K562 (cell line): Measurements from ENCODE around the gene CAMSAP2. TPM values are rescaled to one million over a fixed set of nuclear protein-coding genes. Genes with fewer than 3 reads are reported as not detected.

ENCODE experiments used
- ATAC-seq: fragments of 200-7000 bp; cut with Tn5 transposase; 3 replicates; pipeline ENCODE4 v1.9.1; 2020; ENCODE audit warnings: moderate library complexity
- BruUV-seq: library from RNA; stranded (reverse); fragments of 400-500 nt; replicated peaks from 2 replicates; lab custom pipeline; 2021; lab: Mats Ljungman, UMichigan
- CTCF ChIA-PET: fragments of 300-600 bp; formaldehyde crosslinking; extraction: SDS; loops from one replicate; lab custom pipeline; 2021; ENCODE audit warnings: low intra/inter-chr PET ratio; lab: Yijun Ruan, JAX
- POLR2A ChIA-PET: fragments of 300-600, 350-650 bp; sonication (Branson Sonifier 250); formaldehyde crosslinking; extraction: SDS; loops from one replicate; lab custom pipeline; 2021; ENCODE audit warnings: antibody characterized with exemption, inconsistent platforms; lab: Yijun Ruan, JAX
- DNase-seq, 4 experiments: peaks; one replicate each; pipeline versions ENCODE4 v3.0.0 to v3.0.0-alpha.2; 2011 to 2018; ENCODE audit warnings: low spot score in 3 of 4, mixed read lengths in 3 of 4; ENCODE audit errors: extremely low read depth in 1 of 4
- FAIRE-seq: peaks from 2 replicates; lab custom pipeline; 2011; peaks lifted over from hg19 to GRCh38; lab: Jason Lieb, UNC
- H2AFZ ChIP-seq: 2 replicates; pipeline ENCODE4 v1.6.0; 2011; ENCODE audit warnings: low read depth, low read length, control low read depth, inconsistent platforms
- H3K27ac ChIP-seq: fragments of 200-600 bp; 3 replicates; pipeline ENCODE4 v1.8.0; 2011; ENCODE audit warnings: low read depth, mild to moderate bottlenecking, control low read depth, inconsistent platforms, low read length, moderate library complexity, mixed read lengths; ENCODE audit errors: extremely low read depth
- H3K27me3 ChIP-seq, 2 experiments: fragments of 300-600 bp in 1 of 2; 2 replicates in 1 of 2; 3 replicates in 1 of 2; pipeline versions ENCODE4 v1.6.0 to v1.8.0; 2011; ENCODE audit warnings: inconsistent platforms in 2 of 2, low read length in 2 of 2, mild to moderate bottlenecking in 1 of 2, mixed read lengths in 1 of 2, moderate library complexity in 1 of 2; ENCODE audit not compliant: control insufficient read depth in 2 of 2, insufficient read depth in 2 of 2
- H3K36me3 ChIP-seq: fragments of 300-600 bp; 3 replicates; pipeline ENCODE4 v1.8.0; 2011; ENCODE audit warnings: mild to moderate bottlenecking, low read length, inconsistent platforms; ENCODE audit not compliant: control insufficient read depth, insufficient read depth
- H3K4me1 ChIP-seq, 2 experiments: fragments of 200-600 bp in 1 of 2; replicated peaks in 1 of 2; 2 replicates in 1 of 2; 3 replicates in 1 of 2; pipeline versions ENCODE4 v1.5.1 to v1.8.0; 2011; ENCODE audit warnings: inconsistent platforms in 2 of 2, low read length in 2 of 2, mild to moderate bottlenecking in 1 of 2, mixed read lengths in 1 of 2, moderate library complexity in 1 of 2; ENCODE audit not compliant: control insufficient read depth in 2 of 2, insufficient read depth in 2 of 2
- H3K4me2 ChIP-seq: 2 replicates; pipeline ENCODE4 v1.6.1; 2011; ENCODE audit warnings: low read length, control low read depth, inconsistent platforms, mixed read lengths; ENCODE audit not compliant: insufficient read depth
- H3K4me3 ChIP-seq: fragments of 200-600 bp; sonication (generic), shearing (Covaris generic); 2 replicates; pipeline ENCODE4 v1.5.1; 2016; ENCODE audit warnings: control low read depth, inconsistent platforms
- H3K79me2 ChIP-seq: fragments of 200-600 bp; 3 replicates; pipeline ENCODE4 v1.8.0; 2011; ENCODE audit warnings: low read length, inconsistent platforms; ENCODE audit not compliant: control insufficient read depth, insufficient read depth
- H3K9ac ChIP-seq, 2 experiments: 2 replicates each; pipeline versions ENCODE4 v1.6.0 to v1.6.1; 2011; ENCODE audit warnings: low read depth in 2 of 2, low read length in 2 of 2, control low read depth in 1 of 2, inconsistent platforms in 1 of 2, mild to moderate bottlenecking in 1 of 2, mixed read lengths in 1 of 2; ENCODE audit not compliant: insufficient read depth in 1 of 2
- H3K9me1 ChIP-seq: one replicate; pipeline ENCODE4 v1.6.0; 2011; ENCODE audit warnings: inconsistent platforms, mild to moderate bottlenecking, low read length, moderate library complexity; ENCODE audit not compliant: control insufficient read depth, insufficient read depth
- H3K9me3 ChIP-seq: replicated peaks from 2 replicates; pipeline ENCODE4 v1.5.1; 2011; ENCODE audit warnings: low read depth, low read length, inconsistent platforms; ENCODE audit not compliant: control insufficient read depth, insufficient read depth
- H4K20me1 ChIP-seq: replicated peaks from 2 replicates; pipeline ENCODE4 v1.6.1; 2011; ENCODE audit warnings: low read length, inconsistent platforms, mixed read lengths; ENCODE audit not compliant: control insufficient read depth, insufficient read depth
- DACH1 ChIP-seq: fragments of 450-650 bp; IDR thresholded peaks from 2 replicates; pipeline ENCODE4 v1.6.1; 2018; ENCODE audit not compliant: partially characterized antibody
- USF2 ChIP-seq: sonication (generic); formaldehyde crosslinking; IDR thresholded peaks from 2 replicates; pipeline ENCODE4 v1.5.0; 2020; ENCODE audit warnings: missing genetic modification reagents
- in situ Hi-C: fragments of 300-500 bp; cut with MboI; formaldehyde crosslinking; loops from 4 replicates; pipeline ENCODE4 v1.15.0; 2018; ENCODE audit warnings: inconsistent platforms, mixed read lengths
- intact Hi-C: fragments of 100-400 bp; cut with micrococcal nuclease; formaldehyde crosslinking; loops from 2 replicates; pipeline ENCODE4 v1.14.2; 2022
- polyA plus RNA-seq, 8 experiments: library from polyadenylated mRNA; depleted of rRNA in 4 of 8; stranded (reverse) in 5 of 8; unstranded in 3 of 8; fragments of >200 nt; fragmentation: Nextera tagmentation in 2 of 8; fragmentation: Illumina TruSeq in 1 of 8; extraction: Ambion mirVana in 2 of 8; extraction: Trizol in 1 of 8; gene quantifications; 2 replicates each; pipeline versions ENCODE4 v1.2.1 to v1.2.3, GENCODE V29; 2011 to 2014; ENCODE audit warnings: inconsistent platforms in 1 of 8, missing spikeins in 1 of 8
- total RNA-seq, 7 experiments: library from RNA; depleted of rRNA in 6 of 7; stranded (reverse); fragments of >200 nt in 6 of 7; fragmentation: Illumina TruSeq in 2 of 7; extraction: Trizol in 2 of 7; gene quantifications; 2 replicates each; pipeline versions ENCODE4 v1.2.1 to v1.2.3, GENCODE V29; 2011 to 2021; ENCODE audit warnings: low replicate concordance in 1 of 7
- TF ChIP-seq, protein P1 (sequence below): fragments of 450-650 bp; IDR thresholded peaks from 2 replicates; pipeline ENCODE4 v1.6.1; 2014; ENCODE audit warnings: low read depth, mild to moderate bottlenecking, moderate library complexity, borderline replicate concordance

CAMSAP2 gene
- total and polyA plus RNA-seq, 9 of the 15 experiments (the other 6 are each of a cell fraction or from before 2014, with no cell fraction given), result 1.4 to 7.5 (median 2.7) TPM

DNA sequence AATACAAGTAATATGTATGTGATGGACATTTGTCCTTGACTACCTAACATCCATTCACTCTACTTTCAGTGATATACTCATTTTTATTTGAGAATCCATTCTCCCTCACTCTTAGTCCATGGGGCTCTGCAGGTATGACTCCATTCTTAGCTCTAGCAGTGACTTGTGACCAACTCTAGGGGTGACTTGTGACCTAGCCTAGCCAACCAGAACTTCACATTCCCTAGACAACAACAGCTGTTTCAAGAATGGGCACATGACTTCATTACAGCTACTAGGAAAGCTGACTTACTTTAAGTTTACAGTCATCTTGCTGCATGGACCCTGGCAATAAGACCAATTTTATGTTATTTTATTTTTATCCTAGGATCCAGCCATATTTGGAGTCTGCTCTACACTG is 45.4 kb upstream of the CAMSAP2 start:
- no peaks in the 10 kb centered on the region for H3K79me2 ChIP-seq
- ATAC-seq (peak; percentile 80), DNase-seq (peak in 1 of 4 experiments; percentile 27), FAIRE-seq (no peak)
- H2AFZ ChIP-seq, result peak overlapping the region; percentile 3; the same call in 1 of the 2 replicates
- H3K9me1 ChIP-seq, result no peaks in the 10 kb centered on the region
- no peak overlapping the region for H3K4me3 ChIP-seq
- in situ Hi-C loops, result no loop called here
- H3K4me1 ChIP-seq, result no peaks in the 10 kb centered on the region
- H3K27ac ChIP-seq, result no peak overlapping the region
- no peaks in the 10 kb centered on the region for H4K20me1 ChIP-seq
- H3K4me2 ChIP-seq, result no peak overlapping the region
- CTCF ChIA-PET, result no interaction called here
- BruUV-seq, result no TSS peak
- no peaks in the 10 kb centered on the region for H3K27me3 ChIP-seq
- no peaks in the 10 kb centered on the region for H3K9me3 ChIP-seq
- intact Hi-C loops, result no loop called here
- no peaks in the 10 kb centered on the region for H3K36me3 ChIP-seq
- TF ChIP-seq DACH1, result peak; percentile 60
- TF ChIP-seq, protein P1, sequence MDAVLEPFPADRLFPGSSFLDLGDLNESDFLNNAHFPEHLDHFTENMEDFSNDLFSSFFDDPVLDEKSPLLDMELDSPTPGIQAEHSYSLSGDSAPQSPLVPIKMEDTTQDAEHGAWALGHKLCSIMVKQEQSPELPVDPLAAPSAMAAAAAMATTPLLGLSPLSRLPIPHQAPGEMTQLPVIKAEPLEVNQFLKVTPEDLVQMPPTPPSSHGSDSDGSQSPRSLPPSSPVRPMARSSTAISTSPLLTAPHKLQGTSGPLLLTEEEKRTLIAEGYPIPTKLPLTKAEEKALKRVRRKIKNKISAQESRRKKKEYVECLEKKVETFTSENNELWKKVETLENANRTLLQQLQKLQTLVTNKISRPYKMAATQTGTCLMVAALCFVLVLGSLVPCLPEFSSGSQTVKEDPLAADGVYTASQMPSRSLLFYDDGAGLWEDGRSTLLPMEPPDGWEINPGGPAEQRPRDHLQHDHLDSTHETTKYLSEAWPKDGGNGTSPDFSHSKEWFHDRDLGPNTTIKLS, result no peak
- TF ChIP-seq USF2 (CRISPR knock-in tag), result 0 out of 2 replicates have a peak, but pooled peaks have one; percentile 32
- POLR2A ChIA-PET, result interaction anchor here (1.4 kb wide), 1 partner anchor 24 kb away, joined by 4 read pairs; the partner anchor contains the start of gene DDX59
- H3K9ac ChIP-seq, result no peak overlapping the region
